Mammary epithelial cell (primary cell): ENCODE results near the gene SOX5.

ENCODE experiments used
- CTCF ChIP-seq, 2 donors: IDR thresholded peaks in 1 of 2; conservative IDR thresholded peaks in 1 of 2; 2 replicates each; pipeline ENCODE4 v1.5.1; 2011 to 2012; ENCODE audit warnings: inconsistent platforms in 2 of 2, low read length in 2 of 2, mild to moderate bottlenecking in 2 of 2, control low read depth in 1 of 2, low read depth in 1 of 2; ENCODE audit not compliant: insufficient read depth in 1 of 2; ENCODE audit errors: extremely low read depth in 1 of 2
- EZH2 ChIP-seq: IDR thresholded peaks from 2 replicates; pipeline ENCODE4 v1.6.1; 2012; ENCODE audit warnings: low read length, inconsistent platforms, borderline replicate concordance

GRCh38 chr12:23674064-23674463 lies 275.4 kb downstream of the SOX5 start:
- TF ChIP-seq CTCF (conservative IDR thresholded peaks at IDR 0.05 in 1 of 2, IDR thresholded peaks at IDR 0.05 in 1 of 2; ENCODE audit: extremely low read depth in 1 of 2, insufficient read depth in 1 of 2, low read depth in 1 of 2, low read length in 2 of 2) (no peak), EZH2 (no peak)
